A549 (cell line): ENCODE measurements around the gene HSPH1. TPM values are rescaled to one million over a fixed set of nuclear protein-coding genes. Genes with fewer than 3 reads are reported as not detected.

ENCODE experiments used
- ATAC-seq, 2 experiments: fragments of 200-7000 bp in 1 of 2; fragments of >200 bp in 1 of 2; cut with Nextera tagmentation in 1 of 2; cut with Tn5 transposase in 1 of 2; 3 replicates each; pipeline versions ENCODE4 v1.8.0 to v1.9.1; 2018 to 2020; ENCODE audit warnings: mild to moderate bottlenecking in 1 of 2, moderate library complexity in 1 of 2
- CTCF ChIA-PET: fragments of 300-600 bp; sonication (Branson Sonifier 250); formaldehyde crosslinking; extraction: SDS; loops from one replicate; lab custom pipeline; 2021; ENCODE audit warnings: antibody characterized with exemption, inconsistent platforms; lab: Yijun Ruan, JAX
- POLR2A ChIA-PET: fragments of 350-600 bp; formaldehyde crosslinking; extraction: SDS; loops from one replicate; lab custom pipeline; 2021; ENCODE audit warnings: antibody characterized with exemption, inconsistent platforms; lab: Yijun Ruan, JAX
- DNase-seq, 2 experiments: peaks; one replicate each; pipeline versions ENCODE4 v3.0.0 to v3.0.0-alpha.2; 2011 to 2016; ENCODE audit warnings: low read depth in 1 of 2, low spot score in 1 of 2
- FAIRE-seq: peaks from 2 replicates; lab custom pipeline; 2011; peaks lifted over from hg19 to GRCh38; lab: Jason Lieb, UNC
- H3K27ac ChIP-seq, 2 experiments: fragments of >200 bp; sonication (Bioruptor Twin); formaldehyde crosslinking; 3 replicates each; pipeline ENCODE4 v1.5.1; 2016 to 2017
- H3K4me1 ChIP-seq: fragments of >200 bp; sonication (Bioruptor Twin); formaldehyde crosslinking; 3 replicates; pipeline ENCODE4 v1.6.1; 2016
- H3K4me2 ChIP-seq: fragments of >200 bp; sonication (Bioruptor Twin); formaldehyde crosslinking; 3 replicates; pipeline ENCODE4 v1.6.1; 2016
- H3K4me3 ChIP-seq: fragments of >200 bp; sonication (Bioruptor Twin); formaldehyde crosslinking; 3 replicates; pipeline ENCODE4 v1.5.1; 2016
- H3K9me3 ChIP-seq: fragments of >200 bp; sonication (Bioruptor Twin); formaldehyde crosslinking; 3 replicates; pipeline ENCODE4 v1.6.1; 2016
- CEBPB ChIP-seq, 2 experiments: fragments of >200 bp in 1 of 2; sonication (Bioruptor Twin) in 1 of 2; formaldehyde crosslinking in 1 of 2; IDR thresholded peaks; 2 replicates each; pipeline ENCODE4 v1.6.1; 2012 to 2016
- FOSL2 ChIP-seq, 2 experiments: fragments of 450-650 bp in 1 of 2; fragments of >200 bp in 1 of 2; sonication (Bioruptor Twin) in 1 of 2; formaldehyde crosslinking; IDR thresholded peaks; 2 replicates each; pipeline versions ENCODE4 v1.5.0 to v1.6.1; 2016 to 2020; ENCODE audit warnings: mild to moderate bottlenecking in 1 of 2, moderate library complexity in 1 of 2
- HDAC2 ChIP-seq: fragments of 200-600 bp; sonication (generic); IDR thresholded peaks from 2 replicates; pipeline ENCODE4 v1.6.1; 2016
- HEYL ChIP-seq: fragments of 250-450 bp; sonication (Bioruptor Pico); IDR thresholded peaks from 2 replicates; pipeline ENCODE4 v1.8.0; 2021; ENCODE audit warnings: mild to moderate bottlenecking, moderate library complexity
- MAFK ChIP-seq: fragments of 450-650 bp; IDR thresholded peaks from 2 replicates; pipeline ENCODE4 v1.6.1; 2014; ENCODE audit not compliant: partially characterized antibody
- MYC ChIP-seq: IDR thresholded peaks from 2 replicates; pipeline ENCODE4 v1.6.1; 2012; ENCODE audit warnings: mild to moderate bottlenecking, inconsistent platforms, low read length, improper control_type of control experiment, borderline replicate concordance
- POLR2A ChIP-seq: IDR thresholded peaks from 2 replicates; pipeline ENCODE4 v1.6.1; 2012; ENCODE audit warnings: mild to moderate bottlenecking, low read length
- RAD21 ChIP-seq, 2 experiments: fragments of >200 bp in 1 of 2; sonication (Bioruptor Twin) in 1 of 2; formaldehyde crosslinking in 1 of 2; IDR thresholded peaks in 1 of 2; conservative IDR thresholded peaks in 1 of 2; 2 replicates in 1 of 2; 3 replicates in 1 of 2; pipeline ENCODE4 v1.6.1; 2012 to 2018; ENCODE audit warnings: inconsistent platforms in 1 of 2
- RARB ChIP-seq: fragments of 250-450 bp; sonication (Bioruptor Pico); IDR thresholded peaks from 2 replicates; pipeline ENCODE4 v1.8.0; 2021; ENCODE audit warnings: mild to moderate bottlenecking, moderate library complexity
- RCOR1 ChIP-seq: fragments of 150-350 bp; IDR thresholded peaks from 2 replicates; pipeline ENCODE4 v1.6.1; 2014; ENCODE audit warnings: antibody characterized with exemption, low read length, low read depth
- SMC3 ChIP-seq: fragments of >200 bp; sonication (Bioruptor Twin); formaldehyde crosslinking; IDR thresholded peaks from 3 replicates; pipeline ENCODE4 v1.6.1; 2018; ENCODE audit warnings: inconsistent platforms
- TP53 ChIP-seq: fragments of 250-450 bp; sonication (Bioruptor Pico); IDR thresholded peaks from 2 replicates; pipeline ENCODE4 v1.5.0; 2021; ENCODE audit warnings: mild to moderate bottlenecking, moderate library complexity
- ZC3H11A ChIP-seq: fragments of 450-650 bp; IDR thresholded peaks from 2 replicates; pipeline ENCODE4 v1.6.1; 2014; ENCODE audit warnings: antibody characterized with exemption, mild to moderate bottlenecking
- ZNF302 ChIP-seq: fragments of 250-450 bp; sonication (Bioruptor Pico); IDR thresholded peaks from 2 replicates; pipeline ENCODE4 v1.9.0; 2021; ENCODE audit warnings: inconsistent platforms, mild to moderate bottlenecking, moderate library complexity
- ZSCAN20 ChIP-seq: fragments of 250-450 bp; sonication (Bioruptor Pico); IDR thresholded peaks from 2 replicates; pipeline ENCODE4 v1.8.0; 2022; ENCODE audit warnings: mild to moderate bottlenecking, moderate library complexity
- WGBS: methylation state at CpG from one replicate; pipeline ENCODE4 v1.1.6; 2017; ENCODE audit errors: missing lambda C conversion rate; 5-methylcytosine and 5-hydroxymethylcytosine counted together
- polyA plus RNA-seq, 4 experiments: library from polyadenylated mRNA; depleted of rRNA in 3 of 4; stranded (reverse); fragments of >200 nt; fragmentation: RNase III in 1 of 4; extraction: RNeasy Plus Mini Kit Qiagen cat#74134 plus additional on column Dnase treatment in 1 of 4; gene quantifications; 2 replicates in 3 of 4; 3 replicates in 1 of 4; pipeline ENCODE4 v1.2.3, GENCODE V29; 2011 to 2017
- TF ChIP-seq, protein P1 (sequence below): fragments of >200 bp; sonication (Bioruptor Twin); formaldehyde crosslinking; IDR thresholded peaks from 3 replicates; pipeline ENCODE4 v1.5.1; 2016
- TF ChIP-seq, protein P2 (sequence below): fragments of 250-450 bp; sonication (Bioruptor Pico); IDR thresholded peaks from 2 replicates; pipeline ENCODE4 v1.5.0; 2020; ENCODE audit warnings: low read depth, mild to moderate bottlenecking, moderate library complexity
- TF ChIP-seq, protein P3 (sequence below): fragments of >200 bp; sonication (Bioruptor Twin); formaldehyde crosslinking; IDR thresholded peaks from 3 replicates; pipeline ENCODE4 v1.6.1; 2016
- TF ChIP-seq, protein P4 (sequence below): fragments of >200 bp; sonication (Bioruptor Twin); formaldehyde crosslinking; IDR thresholded peaks from 2 replicates; pipeline ENCODE4 v1.6.1; 2016
- TF ChIP-seq, protein P5 (sequence below): fragments of 200-600 bp; sonication (generic); IDR thresholded peaks from 2 replicates; pipeline ENCODE4 v1.6.1; 2016; ENCODE audit warnings: antibody characterized with exemption, mild to moderate bottlenecking, moderate library complexity

The HSPH1 gene
- polyA plus RNA-seq, 2 of the 4 experiments (the other 2 are of a cell fraction): 110 to 141 TPM

DNA sequence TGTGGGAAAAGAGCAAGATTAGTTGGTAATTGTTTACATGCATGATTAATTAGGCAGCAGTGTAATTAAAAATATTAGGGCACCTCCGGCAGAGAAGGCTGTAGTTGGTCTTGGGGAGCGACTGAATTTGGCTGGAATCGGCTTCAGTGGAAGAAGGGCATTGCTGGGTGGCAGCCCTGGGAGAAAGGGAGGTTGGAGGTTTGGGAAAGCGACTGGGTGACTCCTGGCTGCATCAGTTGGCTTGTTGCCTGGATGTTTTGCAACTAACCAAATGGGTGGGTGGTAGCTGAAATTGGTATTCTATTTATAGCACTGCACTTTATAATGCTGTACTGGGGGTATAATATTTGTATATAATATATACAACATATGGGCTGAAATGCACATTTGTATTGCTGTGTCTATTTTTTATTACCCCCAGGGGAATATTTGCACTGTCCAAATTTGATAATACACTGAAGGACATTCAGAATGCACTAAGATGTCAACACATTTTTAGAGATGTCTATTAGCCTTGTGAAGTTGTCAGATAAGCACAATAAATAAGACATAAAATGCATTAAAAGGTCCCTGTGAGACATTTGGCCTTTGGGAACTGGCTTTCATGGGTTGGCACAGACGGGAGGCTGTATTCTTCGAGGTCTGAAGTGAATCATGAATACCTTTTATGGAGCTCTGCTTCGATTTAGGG lies 39.8 kb upstream of the HSPH1 start:
- no peak for ATAC-seq
- no peaks in the 10 kb centered on the region for H3K9me3 ChIP-seq
- no peak for DNase-seq
- peak overlapping the region; percentile 91 for H3K4me2 ChIP-seq
- H3K4me1 ChIP-seq: peaks cover 17% of the 10 kb centered on the region
- ChIA-PET POLR2A (interaction anchor here (1.0 kb wide), 1 partner anchor 27 kb away, joined by 3 read pairs; no protein-coding TSS in a partner anchor), CTCF (interaction anchor here (0.6 to 2.8 kb wide), 11 partner anchors 8 to 534 kb away, joined by 3 to 20 read pairs (median 4); no protein-coding TSS in a partner anchor)
- no peak for FAIRE-seq
- peak overlapping the region in 1 of 2 experiments; percentile 100; a peak in 4 of 6 replicates for H3K27ac ChIP-seq
- 82% methylated on average over 7 of the region's 7 CpGs for WGBS
- TF ChIP-seq SMC3 (no peak), MAFK (no peak), HEYL (CRISPR knock-in tag) (no peak), RCOR1 (no peak), ZNF302 (CRISPR knock-in tag) (no peak), ZSCAN20 (no peak), POLR2A (no peak), MYC (no peak), RAD21 (conservative IDR thresholded peaks at IDR 0.05 in 1 of 2, IDR thresholded peaks at IDR 0.05 in 1 of 2) (no peak), TP53 (no peak), CEBPB (IDR thresholded peaks at IDR 0.05) (no peak), FOSL2 (IDR thresholded peaks at IDR 0.05) (no peak), FOSL2 (CRISPR knock-in tag; IDR thresholded peaks at IDR 0.05) (no peak), ZC3H11A (no peak), HDAC2 (no peak)
- TF ChIP-seq, protein P1, sequence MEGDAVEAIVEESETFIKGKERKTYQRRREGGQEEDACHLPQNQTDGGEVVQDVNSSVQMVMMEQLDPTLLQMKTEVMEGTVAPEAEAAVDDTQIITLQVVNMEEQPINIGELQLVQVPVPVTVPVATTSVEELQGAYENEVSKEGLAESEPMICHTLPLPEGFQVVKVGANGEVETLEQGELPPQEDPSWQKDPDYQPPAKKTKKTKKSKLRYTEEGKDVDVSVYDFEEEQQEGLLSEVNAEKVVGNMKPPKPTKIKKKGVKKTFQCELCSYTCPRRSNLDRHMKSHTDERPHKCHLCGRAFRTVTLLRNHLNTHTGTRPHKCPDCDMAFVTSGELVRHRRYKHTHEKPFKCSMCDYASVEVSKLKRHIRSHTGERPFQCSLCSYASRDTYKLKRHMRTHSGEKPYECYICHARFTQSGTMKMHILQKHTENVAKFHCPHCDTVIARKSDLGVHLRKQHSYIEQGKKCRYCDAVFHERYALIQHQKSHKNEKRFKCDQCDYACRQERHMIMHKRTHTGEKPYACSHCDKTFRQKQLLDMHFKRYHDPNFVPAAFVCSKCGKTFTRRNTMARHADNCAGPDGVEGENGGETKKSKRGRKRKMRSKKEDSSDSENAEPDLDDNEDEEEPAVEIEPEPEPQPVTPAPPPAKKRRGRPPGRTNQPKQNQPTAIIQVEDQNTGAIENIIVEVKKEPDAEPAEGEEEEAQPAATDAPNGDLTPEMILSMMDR: no peak
- TF ChIP-seq, protein P2, sequence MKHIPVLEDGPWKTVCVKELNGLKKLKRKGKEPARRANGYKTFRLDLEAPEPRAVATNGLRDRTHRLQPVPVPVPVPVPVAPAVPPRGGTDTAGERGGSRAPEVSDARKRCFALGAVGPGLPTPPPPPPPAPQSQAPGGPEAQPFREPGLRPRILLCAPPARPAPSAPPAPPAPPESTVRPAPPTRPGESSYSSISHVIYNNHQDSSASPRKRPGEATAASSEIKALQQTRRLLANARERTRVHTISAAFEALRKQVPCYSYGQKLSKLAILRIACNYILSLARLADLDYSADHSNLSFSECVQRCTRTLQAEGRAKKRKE (CRISPR knock-in tag): no peak
- TF ChIP-seq, protein P3, sequence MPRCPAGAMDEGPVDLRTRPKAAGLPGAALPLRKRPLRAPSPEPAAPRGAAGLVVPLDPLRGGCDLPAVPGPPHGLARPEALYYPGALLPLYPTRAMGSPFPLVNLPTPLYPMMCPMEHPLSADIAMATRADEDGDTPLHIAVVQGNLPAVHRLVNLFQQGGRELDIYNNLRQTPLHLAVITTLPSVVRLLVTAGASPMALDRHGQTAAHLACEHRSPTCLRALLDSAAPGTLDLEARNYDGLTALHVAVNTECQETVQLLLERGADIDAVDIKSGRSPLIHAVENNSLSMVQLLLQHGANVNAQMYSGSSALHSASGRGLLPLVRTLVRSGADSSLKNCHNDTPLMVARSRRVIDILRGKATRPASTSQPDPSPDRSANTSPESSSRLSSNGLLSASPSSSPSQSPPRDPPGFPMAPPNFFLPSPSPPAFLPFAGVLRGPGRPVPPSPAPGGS: no peak
- TF ChIP-seq, protein P4, sequence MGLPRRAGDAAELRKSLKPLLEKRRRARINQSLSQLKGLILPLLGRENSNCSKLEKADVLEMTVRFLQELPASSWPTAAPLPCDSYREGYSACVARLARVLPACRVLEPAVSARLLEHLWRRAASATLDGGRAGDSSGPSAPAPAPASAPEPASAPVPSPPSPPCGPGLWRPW: no peak
- H3K4me3 ChIP-seq: peak overlapping the region; percentile 71

DNA sequence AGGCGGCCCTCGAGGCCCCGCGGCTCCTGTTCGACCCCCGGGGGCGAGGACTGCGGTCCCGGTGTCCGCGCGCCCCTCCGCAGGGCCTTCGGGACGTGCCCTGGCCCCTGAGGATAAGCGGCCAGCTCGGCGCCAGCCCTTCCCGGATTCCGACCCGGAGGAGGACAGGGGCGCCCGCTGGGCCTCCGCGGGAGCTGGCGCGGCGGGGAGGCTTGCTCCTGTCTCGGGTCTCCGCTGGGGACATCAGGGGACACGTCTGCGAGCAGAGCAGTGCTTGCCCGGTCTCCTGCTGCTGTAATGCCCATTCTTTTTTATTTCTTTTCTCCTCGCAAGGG lies 38.9 kb upstream of the HSPH1 start:
- Histone ChIP-seq H3K4me1 (peaks cover 17% of the 10 kb centered on the region), H3K9me3 (no peaks in the 10 kb centered on the region), H3K4me2 (peak overlapping the region; percentile 91), H3K27ac (peak overlapping the region; percentile 96 to 100), H3K4me3 (peak overlapping the region; percentile 71)
- WGBS: under 1% methylated on average over 15 of the region's 34 CpGs
- TF ChIP-seq MYC (0 out of 2 replicates have a peak, but pooled peaks have one; percentile 9), RARB (CRISPR knock-in tag) (no peak)
- TF ChIP-seq, protein P5, sequence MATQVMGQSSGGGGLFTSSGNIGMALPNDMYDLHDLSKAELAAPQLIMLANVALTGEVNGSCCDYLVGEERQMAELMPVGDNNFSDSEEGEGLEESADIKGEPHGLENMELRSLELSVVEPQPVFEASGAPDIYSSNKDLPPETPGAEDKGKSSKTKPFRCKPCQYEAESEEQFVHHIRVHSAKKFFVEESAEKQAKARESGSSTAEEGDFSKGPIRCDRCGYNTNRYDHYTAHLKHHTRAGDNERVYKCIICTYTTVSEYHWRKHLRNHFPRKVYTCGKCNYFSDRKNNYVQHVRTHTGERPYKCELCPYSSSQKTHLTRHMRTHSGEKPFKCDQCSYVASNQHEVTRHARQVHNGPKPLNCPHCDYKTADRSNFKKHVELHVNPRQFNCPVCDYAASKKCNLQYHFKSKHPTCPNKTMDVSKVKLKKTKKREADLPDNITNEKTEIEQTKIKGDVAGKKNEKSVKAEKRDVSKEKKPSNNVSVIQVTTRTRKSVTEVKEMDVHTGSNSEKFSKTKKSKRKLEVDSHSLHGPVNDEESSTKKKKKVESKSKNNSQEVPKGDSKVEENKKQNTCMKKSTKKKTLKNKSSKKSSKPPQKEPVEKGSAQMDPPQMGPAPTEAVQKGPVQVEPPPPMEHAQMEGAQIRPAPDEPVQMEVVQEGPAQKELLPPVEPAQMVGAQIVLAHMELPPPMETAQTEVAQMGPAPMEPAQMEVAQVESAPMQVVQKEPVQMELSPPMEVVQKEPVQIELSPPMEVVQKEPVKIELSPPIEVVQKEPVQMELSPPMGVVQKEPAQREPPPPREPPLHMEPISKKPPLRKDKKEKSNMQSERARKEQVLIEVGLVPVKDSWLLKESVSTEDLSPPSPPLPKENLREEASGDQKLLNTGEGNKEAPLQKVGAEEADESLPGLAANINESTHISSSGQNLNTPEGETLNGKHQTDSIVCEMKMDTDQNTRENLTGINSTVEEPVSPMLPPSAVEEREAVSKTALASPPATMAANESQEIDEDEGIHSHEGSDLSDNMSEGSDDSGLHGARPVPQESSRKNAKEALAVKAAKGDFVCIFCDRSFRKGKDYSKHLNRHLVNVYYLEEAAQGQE: no peak
- ATAC-seq: peak; percentile 63 to 64
- ChIA-PET CTCF (interaction anchor here (0.7 to 2.8 kb wide), 8 partner anchors 9 to 535 kb away, joined by 3 to 20 read pairs (median 4); no protein-coding TSS in a partner anchor), POLR2A (interaction anchor here (1.0 kb wide), 1 partner anchor 26 kb away, joined by 3 read pairs; no protein-coding TSS in a partner anchor)
- DNase-seq: peak; percentile 36 to 50
- FAIRE-seq: no peak
